Activated CD4-positive, alpha-beta T cell treated with anti-CD3 and anti-CD28 coated beads for 4 hours (primary cell): ENCODE measurements around the gene KNTC1.
"Not testable (repeated sequence)": the region's sequence is repeated elsewhere in the genome, so short reads cannot be mapped to it uniquely, and the experiment has no call there.

Source experiments
- DNase-seq, 2 donors: peaks; one replicate each; pipeline ENCODE4 v3.0.0-alpha.2; 2020

The KNTC1 gene

DNA sequence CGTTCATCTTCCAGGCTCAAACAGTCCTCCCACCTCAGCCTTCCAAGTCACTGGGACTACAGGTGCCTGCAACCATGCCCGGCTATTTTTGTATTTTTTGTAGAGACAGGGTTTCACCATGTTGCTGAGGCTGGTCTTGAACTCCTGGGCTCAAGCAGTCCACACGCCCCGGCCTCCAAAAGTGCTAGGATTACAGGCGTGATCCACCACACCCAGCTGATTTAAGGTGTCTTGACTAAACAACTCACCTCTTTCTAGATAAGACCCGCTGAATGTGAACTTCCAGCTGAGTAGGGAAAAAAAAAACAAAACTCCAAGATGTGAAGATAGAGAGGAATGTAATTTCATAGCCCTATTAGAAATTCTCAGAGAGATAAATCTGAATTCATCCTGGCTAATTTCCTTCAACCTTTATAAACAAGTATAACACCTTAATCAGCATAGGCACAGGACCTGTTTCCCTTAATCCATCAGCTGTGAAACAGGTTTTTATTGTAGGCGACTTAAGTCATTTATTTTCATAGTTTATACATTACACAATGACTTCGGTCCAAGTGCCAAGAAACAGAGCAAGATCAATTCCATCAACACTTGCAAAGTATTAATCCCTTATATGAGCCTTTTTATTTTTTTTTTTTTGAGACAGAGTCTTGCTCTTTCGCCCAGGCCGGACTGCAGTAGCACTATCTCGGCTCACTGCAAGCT lies 124.6 kb downstream of the KNTC1 start:
- DNase-seq = no peak

DNA sequence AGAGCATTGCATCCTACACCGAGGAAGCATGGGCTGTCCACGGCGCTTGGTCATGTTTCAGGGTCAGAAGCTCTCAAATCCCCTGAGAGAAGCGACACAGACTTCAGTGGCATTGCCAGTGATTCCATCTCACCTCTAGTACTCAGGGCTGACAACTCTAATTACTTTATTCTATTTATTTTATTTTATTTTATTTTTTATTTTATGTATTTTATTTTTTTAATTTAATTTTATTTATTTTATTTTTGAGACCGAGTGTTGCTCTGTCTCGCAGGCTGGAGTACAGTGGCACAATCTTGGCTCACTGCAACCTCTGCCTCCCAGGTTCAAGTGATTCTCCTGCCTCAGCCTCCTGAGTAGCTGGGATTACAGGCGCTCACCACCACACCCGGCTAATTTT lies 126.2 kb downstream of the KNTC1 start:
- not testable (repeated sequence) for DNase-seq

DNA sequence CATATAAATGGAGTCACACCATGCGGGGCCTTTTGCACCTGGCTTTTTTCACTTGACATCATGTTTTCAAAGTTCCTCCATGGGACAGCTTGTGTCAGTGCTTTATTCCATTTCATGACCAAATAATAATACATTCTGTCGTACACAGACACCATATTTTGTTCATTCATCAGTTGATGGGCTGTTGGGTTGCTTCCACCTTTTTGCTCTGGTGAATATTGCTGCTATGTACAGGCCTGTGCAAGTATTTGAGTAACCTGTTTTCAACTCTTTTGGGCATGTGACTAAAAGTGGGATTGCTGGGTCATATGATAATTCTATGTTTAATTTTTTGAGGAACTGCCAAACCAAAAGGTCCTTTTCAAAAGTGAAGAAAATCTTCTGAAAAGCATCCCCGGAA lies 129.2 kb downstream of the KNTC1 start:
- DNase-seq = no peak

DNA sequence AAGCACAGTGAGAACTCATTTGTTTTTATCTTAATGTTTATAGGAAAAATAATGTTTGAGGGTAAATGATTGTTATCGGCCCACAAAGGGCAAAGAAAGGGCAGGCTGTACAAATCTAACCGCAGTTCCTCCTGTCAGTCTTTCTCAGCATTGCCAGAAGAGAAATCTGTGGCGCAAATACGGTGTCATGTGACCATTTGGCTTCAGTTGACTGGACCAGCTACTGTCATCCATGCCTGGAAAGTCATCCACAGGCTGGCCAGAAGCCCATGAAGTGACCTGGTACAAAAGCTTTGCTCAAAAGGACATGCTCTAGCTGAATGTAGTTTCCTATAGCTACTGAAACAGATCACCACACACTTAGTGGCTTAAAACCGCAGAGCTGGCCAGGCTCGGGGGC lies 132.5 kb downstream of the KNTC1 start:
- no peak for DNase-seq

DNA sequence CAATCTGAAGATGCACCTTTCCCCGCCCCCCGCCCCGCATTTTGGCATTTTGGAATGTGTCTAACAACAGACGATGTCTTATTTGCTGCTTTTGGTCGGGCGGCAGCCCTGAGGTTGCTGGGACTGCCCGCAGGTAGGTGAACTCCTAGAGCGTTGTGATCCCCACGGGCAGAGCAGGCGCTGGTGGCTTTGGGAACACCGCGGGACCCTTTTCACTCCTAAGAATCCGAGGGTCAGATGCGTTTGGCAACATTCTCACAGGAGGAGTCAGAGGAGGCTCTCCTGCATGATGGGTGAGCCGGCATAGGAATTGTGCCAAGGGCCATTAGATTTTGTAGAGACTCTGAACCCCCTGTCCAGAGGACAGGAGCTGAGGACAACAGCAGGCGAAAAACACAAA lies 134.2 kb downstream of the KNTC1 start:
- no peak for DNase-seq

DNA sequence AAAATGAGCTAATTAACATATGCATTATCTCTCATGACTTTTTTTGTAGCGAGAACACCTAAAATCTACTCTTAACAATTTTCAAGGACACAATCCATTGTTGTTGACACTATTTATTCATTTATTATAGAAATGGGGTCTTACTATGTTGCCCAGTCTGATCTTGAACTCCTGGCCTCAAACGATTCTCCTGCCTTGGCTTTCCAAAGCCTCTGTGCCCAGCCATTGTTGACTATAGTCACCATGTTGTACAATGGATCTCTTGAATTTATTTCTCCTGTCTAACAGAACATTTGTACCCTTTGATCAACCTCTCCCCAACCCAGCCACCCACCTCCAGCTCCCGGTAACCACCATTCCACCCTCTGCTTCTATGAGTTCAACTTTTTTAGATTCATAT lies 134.9 kb downstream of the KNTC1 start:
- no peak for DNase-seq

DNA sequence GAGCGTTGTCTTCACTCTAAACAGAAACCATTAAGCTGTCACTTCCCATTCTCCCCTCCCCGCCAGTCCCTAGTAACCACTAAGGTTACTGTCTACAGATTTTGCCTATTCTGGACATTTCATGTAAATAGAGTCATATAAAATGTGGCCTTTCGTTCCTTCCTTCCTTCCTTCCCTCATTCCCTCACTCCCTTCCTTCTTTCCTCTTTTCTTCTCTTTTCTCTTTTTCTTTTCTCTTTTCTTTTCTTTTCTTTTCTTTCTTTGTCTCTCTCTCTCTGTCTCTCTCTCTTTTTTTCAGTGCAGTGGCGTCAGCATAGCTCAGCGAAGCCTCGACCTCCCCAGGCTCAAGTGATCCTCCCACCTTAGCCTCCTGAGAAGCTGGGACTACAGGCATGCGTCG lies 138.3 kb downstream of the KNTC1 start:
- DNase-seq = no peak

DNA sequence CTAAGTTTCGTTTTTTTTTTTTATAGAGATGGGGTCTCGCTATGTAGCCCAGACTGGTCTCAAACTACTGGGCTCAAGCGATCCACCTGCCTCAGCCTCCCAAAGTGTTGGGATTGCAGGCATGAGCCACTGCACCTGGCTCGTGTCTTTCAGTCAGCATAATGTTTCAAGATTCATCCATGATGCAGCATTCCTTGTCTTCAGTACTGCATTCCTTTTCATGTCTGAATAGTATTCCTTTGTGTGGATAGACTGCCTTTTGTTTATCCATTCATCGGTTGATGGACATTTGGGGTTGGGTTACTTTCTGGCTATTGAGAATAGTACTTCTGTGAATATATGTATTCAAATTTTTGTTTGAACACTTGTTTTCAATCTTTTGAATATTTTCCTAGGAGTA lies 138.7 kb downstream of the KNTC1 start:
- no peak for DNase-seq

DNA sequence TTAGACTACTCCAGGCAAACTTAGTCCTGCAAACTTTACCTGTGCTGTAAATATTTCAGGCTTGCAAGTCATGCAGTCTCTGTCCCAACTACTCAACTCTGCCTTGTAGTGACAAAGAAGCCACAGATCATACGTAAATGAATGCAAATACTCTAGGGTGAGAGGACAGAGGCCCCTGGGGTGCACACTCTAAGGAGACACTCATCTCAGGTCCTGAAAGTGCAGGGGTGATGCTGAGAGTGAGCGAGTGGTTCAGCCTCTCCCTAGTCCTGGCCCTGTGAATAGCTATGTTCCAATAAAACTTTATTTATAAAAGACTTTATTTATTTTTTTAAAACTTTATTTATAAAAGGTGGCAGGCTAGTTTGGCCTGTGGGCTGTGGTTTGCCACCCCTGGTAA lies 141.2 kb downstream of the KNTC1 start:
- DNase-seq = no peak

DNA sequence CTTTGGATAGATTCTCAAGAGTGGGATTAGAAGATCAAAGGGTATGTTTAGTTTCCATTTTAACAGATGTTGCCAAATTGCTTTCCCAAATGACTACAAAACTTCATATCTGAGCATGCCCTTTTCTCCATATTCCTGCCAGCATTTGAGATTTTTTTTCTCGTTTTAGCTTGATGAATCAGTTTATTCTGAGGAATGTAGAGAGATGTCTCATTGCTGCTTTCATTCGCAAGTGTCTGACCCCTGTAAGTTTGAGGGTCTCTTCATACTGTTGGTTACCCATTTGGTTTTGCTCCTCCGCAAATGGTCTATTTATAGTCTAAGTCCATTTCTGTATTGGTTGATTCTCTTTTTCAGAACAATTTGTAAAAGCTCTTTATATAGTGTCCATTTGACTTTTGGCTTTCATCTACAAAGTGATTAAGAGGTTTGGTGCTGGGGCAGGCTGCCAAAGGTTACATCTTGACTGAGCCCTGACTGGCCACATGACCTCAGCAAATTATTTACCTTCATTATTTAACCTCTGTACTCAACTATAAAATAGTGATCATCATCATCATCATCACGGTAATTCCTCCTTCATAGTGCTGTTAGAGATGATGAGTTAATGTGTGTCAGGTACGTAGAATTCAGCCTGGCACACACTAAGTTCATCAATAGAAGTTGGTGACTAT lies 142.5 kb downstream of the KNTC1 start:
- no peak for DNase-seq

DNA sequence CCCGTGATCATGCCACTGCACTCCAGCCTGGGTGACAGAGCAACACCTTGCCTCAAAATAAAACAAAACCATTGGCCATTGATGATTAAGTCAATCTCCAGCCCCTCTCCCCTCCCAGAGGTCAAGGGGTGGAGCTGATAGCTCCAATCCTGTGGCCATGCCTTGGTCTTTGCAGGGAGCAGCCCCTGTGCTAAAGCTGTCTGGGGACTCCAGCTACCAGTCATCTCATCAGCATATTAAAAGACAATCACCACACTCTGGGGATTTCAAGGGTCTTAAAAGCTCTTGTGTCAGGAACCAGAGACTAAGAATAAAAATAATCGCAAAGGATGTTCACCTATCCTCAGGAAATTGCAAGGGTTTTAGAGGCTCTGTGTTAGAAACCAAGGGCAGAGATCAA lies 145.5 kb downstream of the KNTC1 start:
- no peak for DNase-seq
